ENCODE measurements around the gene PI4KA. TPM values are rescaled to one million over a fixed set of nuclear protein-coding genes. Genes with fewer than 3 reads are reported as not detected.
A peak's percentile ranks its signal among the peaks of the same experiment; 100 is the strongest.

The PI4KA gene
- total RNA-seq, 2 donors from 2014 or later, result 68.3 to 97.6 TPM

DNA sequence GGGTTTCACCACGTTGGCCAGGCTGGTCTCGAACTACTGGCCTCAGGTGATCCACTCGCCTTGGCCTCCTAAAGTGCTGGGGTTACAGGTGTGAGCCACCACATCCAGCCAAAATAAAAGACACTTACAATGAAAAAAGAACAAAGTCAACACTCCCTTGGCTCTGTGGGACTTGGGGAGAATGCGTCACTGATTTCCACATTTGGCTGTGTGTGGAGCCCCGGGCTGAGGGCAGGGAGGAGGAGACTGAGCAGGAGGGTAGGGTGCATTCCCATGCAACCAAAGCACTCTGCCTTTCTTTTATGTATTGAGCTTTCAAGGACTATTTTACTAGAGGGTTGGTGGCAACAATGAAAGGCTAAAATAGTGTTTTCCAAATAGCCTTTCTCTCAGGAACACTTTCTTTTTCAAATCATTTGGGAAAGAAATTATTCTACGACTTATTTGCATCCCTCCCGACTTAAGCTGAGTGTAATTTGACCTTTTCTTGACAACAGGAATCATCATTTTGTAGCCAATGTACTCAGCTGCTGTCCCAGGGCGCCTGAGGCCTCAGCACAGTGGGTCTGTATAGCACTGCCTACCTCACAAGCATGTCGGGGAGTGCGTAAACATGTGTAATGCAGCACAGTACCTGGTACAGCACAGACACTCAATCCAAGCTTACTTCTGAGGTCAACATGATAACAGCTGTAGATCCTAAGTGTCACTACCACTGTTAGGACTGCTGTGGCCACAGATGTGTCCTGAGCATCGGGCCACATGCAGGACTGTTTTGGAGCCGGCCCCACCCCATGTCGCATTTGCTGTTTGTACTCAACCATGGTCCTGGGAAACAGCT, 94.8 kb downstream of the PI4KA start:
- Mint-ChIP-seq H3K9me3 (no peaks in the 10 kb centered on the region), H3K27ac (no peak overlapping the region), H3K36me3 (peaks cover 6 to 10% of the 10 kb centered on the region in 2 donors)
- DNase-seq (ENCODE audit: low spot score in 2 of 2) (no peak), ATAC-seq (no peak)

DNA sequence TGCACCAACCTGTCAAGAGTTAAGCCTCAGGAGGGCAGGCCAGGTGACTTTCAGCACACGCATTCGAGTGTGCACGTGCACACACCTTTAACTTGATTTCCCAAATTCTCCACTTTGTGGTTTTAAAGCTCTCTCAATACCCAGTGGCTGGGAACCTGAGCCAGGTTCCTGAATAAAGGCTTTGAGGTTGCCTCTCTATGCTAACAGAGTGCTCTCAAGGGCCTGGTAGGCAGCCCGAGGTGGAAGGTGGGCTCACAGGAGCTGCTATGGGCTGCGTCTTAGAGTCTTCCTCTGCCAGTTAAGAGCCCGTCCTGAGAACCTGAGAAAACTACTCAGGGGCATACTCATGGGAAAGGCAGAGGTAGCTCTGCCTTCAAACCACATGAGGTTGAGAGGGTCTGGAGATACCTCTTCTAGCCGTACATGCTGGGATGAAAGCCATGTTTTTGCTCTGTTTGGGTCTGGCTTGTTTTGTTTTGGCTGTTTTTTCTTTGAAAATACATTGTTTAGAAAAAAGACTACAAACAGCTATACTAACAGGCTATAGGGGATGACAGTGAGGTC, 96.3 kb downstream of the PI4KA start:
- ATAC-seq (no peak), DNase-seq (ENCODE audit: low spot score in 2 of 2) (no peak)
- peaks cover 6 to 10% of the 10 kb centered on the region in 2 donors for H3K36me3 Mint-ChIP-seq
- peak overlapping the region in 1 of 2 donors; percentile 55 for H3K27ac Mint-ChIP-seq
- no peaks in the 10 kb centered on the region for H3K9me3 Mint-ChIP-seq

DNA sequence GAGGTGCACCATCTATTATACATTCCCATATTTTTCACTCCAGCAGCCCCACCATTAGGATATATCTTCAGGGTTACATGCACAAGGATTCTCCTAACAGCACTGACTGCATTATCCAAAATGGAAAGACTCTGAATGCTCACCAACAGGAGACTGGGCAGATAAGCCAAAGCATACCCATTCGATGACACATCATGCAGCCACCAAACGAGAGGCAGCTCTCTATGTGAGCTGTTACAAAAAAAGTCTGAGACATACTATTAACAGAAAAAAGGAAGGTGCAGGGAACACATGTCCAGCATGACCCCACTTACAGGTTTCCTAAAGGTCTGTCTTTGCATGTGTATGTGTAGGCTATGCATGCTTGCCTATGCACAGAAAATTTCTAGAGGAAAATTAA, 97.1 kb downstream of the PI4KA start:
- H3K9me3 Mint-ChIP-seq, result no peaks in the 10 kb centered on the region
- ATAC-seq (no peak), DNase-seq (ENCODE audit: low spot score in 2 of 2) (no peak)
- H3K27ac Mint-ChIP-seq, result no peak overlapping the region
- H3K36me3 Mint-ChIP-seq, result peaks cover 6 to 10% of the 10 kb centered on the region in 2 donors

DNA sequence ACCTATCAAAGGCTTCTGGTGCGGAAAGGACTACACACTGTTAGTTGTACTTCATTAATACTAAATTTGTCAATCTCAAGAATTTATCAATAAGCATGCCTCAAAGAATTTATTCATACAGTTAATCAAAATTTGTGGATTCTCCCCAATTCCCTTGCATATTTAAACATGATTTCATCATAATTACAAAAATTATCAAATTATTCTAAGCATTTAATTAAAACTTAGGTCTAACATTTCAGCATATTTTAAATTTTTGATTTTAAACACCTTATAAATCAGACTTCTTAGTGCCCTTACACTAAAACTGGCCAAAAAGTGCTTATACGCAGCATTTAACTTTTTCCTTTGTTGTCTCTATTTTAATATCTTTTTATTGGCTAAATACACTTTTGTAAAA, 98.5 kb downstream of the PI4KA start:
- DNase-seq (ENCODE audit: low spot score in 2 of 2) (no peak), ATAC-seq (no peak)
- Mint-ChIP-seq H3K36me3 (peaks cover 6 to 10% of the 10 kb centered on the region in 2 donors), H3K27ac (no peak overlapping the region), H3K9me3 (no peaks in the 10 kb centered on the region)

DNA sequence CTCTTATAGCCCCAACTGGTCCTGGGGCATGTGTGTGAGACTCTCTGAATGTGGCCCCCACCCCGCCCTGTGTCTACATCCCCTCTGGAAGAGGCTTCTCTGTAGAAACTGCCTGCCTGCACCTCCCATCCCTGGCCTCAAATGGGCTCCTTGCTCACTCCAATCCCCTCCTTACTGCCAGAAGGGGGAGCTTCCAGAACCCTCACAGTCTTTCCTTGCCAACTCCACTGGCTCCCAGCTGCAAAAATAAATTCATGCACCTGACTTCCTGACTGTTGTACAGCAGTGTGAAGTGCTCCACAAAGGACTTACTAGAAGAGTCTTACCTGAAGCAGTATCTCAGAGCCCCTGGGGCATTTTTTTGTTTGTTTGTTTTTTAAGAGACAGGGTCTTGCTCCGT, 99.9 kb downstream of the PI4KA start:
- ATAC-seq, result no peak
- no peak for DNase-seq (ENCODE audit: low spot score in 2 of 2)
- H3K9me3 Mint-ChIP-seq, result no peaks in the 10 kb centered on the region
- H3K27ac Mint-ChIP-seq, result no peak overlapping the region
- no peaks in the 10 kb centered on the region for H3K36me3 Mint-ChIP-seq

DNA sequence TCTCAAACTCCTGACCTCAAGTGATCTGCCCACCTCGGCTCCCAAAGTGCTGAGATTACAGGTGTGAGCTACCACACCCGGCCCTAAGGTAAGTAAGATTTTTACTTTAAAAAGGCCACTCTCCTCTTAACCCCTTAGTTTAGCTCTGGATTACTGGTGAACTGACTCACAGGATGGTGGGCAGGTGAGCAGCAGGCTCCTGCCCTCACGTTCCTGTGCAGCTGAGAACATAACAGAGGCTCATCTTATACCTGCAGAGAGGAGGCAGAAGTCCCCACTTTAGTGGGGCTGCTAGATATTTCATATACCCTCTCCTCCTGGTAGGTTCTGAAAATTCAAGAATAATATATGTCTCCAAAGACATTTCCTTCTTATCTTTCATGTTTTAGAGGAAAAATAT, 101.8 kb downstream of the PI4KA start:
- Mint-ChIP-seq H3K9me3 (no peaks in the 10 kb centered on the region), H3K27ac (peak overlapping the region; percentile 22 to 54), H3K36me3 (no peaks in the 10 kb centered on the region)
- DNase-seq (ENCODE audit: low spot score in 2 of 2) (no peak), ATAC-seq (no peak)

DNA sequence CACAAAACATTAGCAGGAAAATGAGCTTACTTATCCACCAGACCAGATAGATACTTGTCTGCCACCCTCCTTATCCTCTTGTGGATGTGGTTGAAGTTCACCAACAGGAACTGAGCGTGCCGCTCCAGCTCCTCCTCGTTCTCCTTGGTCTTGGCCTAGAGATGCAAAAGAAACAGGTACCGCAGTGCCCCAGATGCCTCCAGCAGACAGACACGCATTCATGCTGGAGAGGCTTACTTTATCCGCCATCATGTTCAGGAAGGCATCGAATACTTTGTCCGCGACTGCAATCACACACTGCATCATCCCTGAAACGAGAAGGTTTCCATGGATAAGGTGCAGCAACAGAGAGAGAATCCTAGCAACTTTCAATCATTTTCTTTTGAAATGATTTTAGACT, 105.7 kb downstream of the PI4KA start:
- ATAC-seq (no peak), DNase-seq (ENCODE audit: low spot score in 2 of 2) (no peak)
- H3K36me3 Mint-ChIP-seq, result no peaks in the 10 kb centered on the region
- H3K9me3 Mint-ChIP-seq, result no peaks in the 10 kb centered on the region
- H3K27ac Mint-ChIP-seq, result no peak overlapping the region

DNA sequence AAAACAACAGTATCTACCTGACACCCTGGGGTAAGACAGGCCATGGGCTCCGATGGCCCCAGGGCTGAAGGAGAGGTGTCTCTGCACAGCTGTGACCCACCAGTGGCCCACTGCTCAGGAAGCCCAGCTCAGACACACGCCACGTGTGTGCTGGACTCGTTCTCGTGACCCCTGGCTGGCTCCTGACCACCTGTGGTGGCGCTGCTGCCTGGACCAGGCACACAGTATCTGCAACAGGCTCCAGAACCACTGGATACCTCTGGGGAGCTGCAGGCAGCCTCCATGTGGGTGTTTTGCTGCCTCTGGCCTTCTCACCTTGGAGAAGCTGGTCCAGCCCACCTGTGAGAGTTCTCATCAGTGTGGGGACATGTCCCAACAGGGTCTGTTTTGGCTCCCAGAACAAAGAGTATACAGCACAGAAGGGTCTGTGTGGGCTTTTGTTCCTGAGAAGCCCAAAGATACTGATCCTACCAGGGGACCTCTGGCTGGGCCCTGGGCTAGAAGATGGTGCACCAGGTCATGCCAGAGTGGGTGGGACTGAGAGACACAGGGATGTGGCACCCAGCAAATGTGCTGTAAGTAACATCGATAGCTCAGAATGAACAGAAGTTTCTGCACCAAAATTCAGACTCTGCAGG, 106.4 kb downstream of the PI4KA start:
- no peak for ATAC-seq
- no peak for DNase-seq (ENCODE audit: low spot score in 2 of 2)
- H3K27ac Mint-ChIP-seq, result no peak overlapping the region
- H3K36me3 Mint-ChIP-seq, result no peaks in the 10 kb centered on the region
- no peaks in the 10 kb centered on the region for H3K9me3 Mint-ChIP-seq

DNA sequence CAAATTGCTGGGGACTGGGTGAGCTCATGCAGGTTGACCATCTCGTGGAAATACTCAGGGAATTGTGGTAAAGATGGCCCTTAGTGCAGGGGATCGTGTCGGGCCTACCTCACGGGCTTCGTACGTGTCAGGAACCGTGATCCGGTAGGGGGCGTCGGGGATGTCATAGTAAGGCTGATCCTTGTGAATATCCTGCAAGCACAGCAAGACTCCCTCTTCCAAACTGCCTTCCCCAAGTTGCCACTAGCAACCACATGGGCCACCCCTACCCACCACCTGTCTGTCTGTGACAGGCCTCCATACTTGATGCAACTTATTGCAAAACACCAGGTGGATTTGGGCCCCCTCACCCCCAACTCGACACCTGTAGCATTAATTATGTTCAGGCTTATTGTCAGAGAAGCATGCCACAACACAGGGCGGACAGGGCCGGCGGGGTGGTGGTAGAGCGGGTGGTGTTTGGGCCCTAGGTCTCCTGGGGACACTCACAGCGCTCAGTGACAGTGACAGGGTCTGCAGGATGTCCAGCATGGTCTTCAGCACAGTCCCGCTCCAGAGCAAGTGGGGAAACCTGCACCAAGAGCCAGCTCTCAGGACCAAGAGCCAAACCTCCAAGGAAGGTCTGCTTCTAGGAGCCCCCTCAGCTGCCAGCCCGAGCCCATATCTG, 107.3 kb downstream of the PI4KA start:
- no peak for ATAC-seq
- DNase-seq (ENCODE audit: low spot score in 2 of 2), result no peak
- Mint-ChIP-seq H3K9me3 (no peaks in the 10 kb centered on the region), H3K27ac (no peak overlapping the region), H3K36me3 (no peaks in the 10 kb centered on the region)

DNA sequence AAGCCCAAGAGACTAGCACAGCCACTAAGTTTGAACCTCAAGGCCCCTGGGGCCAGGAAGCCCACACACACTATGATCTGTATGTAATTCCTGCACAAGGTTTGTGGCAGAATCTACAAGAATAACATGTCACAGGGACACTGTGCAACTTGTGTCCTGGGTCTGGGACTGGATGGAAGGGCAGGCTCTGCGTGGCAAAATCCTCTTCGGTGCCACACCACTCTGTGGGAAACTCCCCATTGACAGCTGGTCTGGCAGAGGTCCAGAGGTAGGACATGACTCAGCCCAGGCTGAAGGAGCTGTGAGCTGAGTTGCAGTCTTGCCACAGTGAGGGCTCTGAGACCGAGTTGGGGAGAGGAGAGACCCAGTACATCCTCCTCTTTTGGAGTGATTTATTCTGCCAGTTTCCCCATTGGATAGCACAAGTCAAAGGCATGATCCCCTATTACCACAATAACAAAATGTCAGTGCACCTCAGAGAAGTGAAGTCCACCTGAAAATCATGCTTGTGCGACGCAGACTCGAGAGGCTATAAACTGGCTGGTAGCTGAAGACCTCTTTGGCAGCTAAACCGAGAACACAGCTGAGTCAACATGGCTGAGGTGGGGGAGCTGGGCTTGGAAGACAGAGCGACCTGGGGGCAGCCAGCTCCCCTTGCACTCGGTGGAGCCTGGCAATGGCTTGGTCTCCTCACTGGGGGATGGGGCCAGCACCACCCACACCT, 108.0 kb downstream of the PI4KA start:
- Mint-ChIP-seq H3K9me3 (no peaks in the 10 kb centered on the region), H3K36me3 (no peaks in the 10 kb centered on the region), H3K27ac (peak overlapping the region; percentile 7 to 72)
- peak; percentile 78 to 96 for ATAC-seq
- DNase-seq (ENCODE audit: low spot score in 2 of 2), result peak; percentile 30 to 59

DNA sequence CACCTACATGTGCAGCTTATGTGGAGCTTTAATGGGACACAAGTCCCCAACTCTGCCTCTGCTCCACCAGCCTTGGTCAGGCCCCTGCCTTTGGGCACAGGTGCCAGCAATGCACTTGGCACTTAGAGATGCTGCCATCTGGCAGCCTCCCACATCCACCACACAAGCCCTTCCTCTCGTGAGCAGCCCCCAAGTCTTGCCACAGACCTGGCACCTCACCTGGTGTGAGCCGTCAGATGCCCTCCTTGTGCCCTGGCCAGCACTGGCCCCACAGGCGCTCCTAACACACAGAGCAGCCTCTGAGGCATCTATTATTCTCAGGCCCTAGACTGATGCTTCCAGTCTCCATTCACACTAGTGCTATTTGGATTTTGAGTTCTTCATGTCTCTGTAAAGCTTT, 109.2 kb downstream of the PI4KA start:
- Mint-ChIP-seq H3K9me3 (no peaks in the 10 kb centered on the region), H3K36me3 (no peaks in the 10 kb centered on the region), H3K27ac (peak overlapping the region; percentile 38 to 89)
- ATAC-seq (no peak), DNase-seq (ENCODE audit: low spot score in 2 of 2) (no peak)

DNA sequence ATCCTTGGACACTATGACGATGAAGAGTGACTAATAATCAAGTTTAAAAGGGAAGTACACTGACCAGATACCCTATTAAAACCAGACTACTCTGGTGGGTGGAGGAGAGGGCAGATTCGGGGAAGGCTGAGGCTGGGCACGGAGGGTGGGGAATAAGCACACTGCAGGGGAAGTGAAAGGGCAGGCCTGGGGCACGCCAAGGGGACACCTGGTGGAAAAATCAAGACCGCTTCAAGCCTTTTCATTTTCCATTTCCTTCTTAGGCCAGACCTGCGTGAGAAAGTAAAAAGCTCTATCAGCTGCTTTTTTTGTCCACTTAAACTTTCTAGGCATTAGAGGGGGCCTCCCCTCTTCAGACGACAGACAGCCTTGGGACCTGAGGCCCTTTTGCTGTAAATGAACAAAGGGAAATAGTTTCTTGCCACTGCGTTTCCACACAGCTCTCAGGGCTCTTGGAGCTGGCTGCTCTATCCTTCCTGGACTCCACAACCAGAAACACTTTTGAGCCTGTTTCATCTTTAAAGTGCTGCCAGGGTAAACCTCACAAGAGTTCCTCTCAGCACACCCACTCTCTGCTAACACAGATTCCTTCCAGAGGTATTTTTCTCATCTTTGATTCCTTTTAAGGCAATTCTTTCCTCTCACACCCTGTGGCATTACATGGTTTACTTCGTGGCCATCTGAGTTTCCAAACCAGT, 109.7 kb downstream of the PI4KA start:
- Mint-ChIP-seq H3K36me3 (no peaks in the 10 kb centered on the region), H3K9me3 (no peaks in the 10 kb centered on the region), H3K27ac (peak overlapping the region; percentile 38 to 89)
- DNase-seq (ENCODE audit: low spot score in 2 of 2) (no peak), ATAC-seq (no peak)

DNA sequence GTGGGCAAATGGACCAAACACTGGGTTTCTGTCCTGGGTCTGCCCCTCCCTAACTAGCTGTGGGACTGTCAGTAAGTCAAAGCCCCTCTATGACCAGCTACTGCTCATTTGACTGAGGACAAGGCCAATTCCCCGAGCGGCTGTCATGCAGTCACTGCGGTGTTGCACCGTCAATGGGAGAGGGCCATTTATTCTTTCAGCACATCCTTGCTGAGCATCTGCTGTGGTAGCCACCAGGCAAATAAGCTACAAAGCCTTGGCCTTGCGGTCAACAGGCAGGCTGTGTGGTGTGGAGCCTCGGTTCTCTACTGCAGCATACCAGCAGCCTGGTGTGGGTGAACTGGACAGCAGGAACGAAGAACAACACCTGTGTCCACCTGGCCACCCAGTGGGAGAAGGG, 110.5 kb downstream of the PI4KA start:
- Mint-ChIP-seq H3K36me3 (no peaks in the 10 kb centered on the region), H3K27ac (peak overlapping the region in 1 of 2 donors; percentile 38), H3K9me3 (no peaks in the 10 kb centered on the region)
- ATAC-seq, result no peak
- no peak for DNase-seq (ENCODE audit: low spot score in 2 of 2)

DNA sequence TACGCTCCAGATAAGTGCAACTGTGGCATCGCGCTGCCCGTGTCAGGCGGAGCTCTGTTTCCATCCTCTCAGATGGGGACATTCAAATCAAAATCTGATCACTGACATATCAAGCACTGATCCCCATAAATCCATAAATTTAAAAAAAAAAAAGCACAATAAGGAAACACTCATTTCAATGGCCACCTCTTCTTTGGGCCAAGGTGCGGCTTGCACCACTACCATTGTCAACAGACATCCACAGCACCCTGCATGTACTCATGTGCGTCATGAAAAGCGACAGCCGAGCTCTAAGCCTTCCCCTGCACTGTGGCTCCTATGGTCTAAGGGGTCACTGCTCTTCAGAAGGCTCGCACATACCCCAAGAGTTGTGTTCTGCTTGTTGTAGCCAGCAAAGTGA, 111.4 kb downstream of the PI4KA start:
- Mint-ChIP-seq H3K9me3 (no peaks in the 10 kb centered on the region), H3K36me3 (no peaks in the 10 kb centered on the region), H3K27ac (peak overlapping the region in 1 of 2 donors; percentile 60)
- ATAC-seq, result no peak
- no peak for DNase-seq (ENCODE audit: low spot score in 2 of 2)

DNA sequence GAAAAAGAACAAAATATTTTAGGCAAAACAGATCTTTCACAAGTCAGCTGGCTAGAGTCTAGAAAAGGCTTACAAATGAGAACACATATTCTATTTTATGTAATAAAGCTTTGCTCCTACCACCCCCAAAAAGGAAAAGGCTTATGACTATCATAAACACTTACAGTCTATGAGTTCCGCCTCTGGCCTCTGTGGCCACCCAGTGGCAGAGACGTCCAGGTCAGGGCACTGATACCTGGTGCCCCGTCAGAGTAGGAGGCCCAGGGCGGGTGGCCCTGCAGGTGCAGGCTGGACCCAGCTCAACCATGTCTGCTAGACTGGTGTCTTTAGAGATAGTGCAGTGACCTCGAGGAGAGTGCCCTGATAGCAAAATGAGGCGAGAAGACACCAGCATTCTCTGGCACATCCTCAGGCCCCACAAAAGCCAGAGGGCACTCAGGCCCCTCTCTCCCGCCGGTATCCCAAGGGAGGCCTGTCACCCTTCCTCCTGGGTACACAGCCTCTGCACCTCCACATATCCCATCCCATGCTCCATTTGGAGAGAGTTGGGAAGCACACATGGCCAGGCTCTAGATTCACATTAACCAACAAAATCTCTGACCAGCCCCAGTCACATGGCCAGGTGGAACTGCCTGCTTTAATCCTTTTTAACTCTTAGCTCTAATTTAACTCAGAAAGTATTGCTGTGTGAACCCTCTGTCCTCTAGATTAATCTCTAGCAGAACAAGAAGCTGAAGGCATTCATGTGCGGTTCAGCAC, 112.0 kb downstream of the PI4KA start:
- Mint-ChIP-seq H3K36me3 (no peaks in the 10 kb centered on the region), H3K9me3 (no peaks in the 10 kb centered on the region), H3K27ac (peak overlapping the region in 1 of 2 donors; percentile 60)
- DNase-seq (ENCODE audit: low spot score in 2 of 2) (no peak), ATAC-seq (no peak)

Measured in activated naive CD4-positive, alpha-beta T cell treated with anti-CD3 and anti-CD28 coated beads, Interleukin-2, amount 50 U/mL, for 72 hours (primary cell).